Mononuclear cell (primary cell): ENCODE results near the gene EGFR. TPM values are rescaled to one million over a fixed set of nuclear protein-coding genes. Genes with fewer than 3 reads are reported as not detected.

Experiments used
- H3K27me3 ChIP-seq: 2 replicates; pipeline ENCODE4 v1.6.0; 2011; ENCODE audit warnings: low read length, control low read depth; ENCODE audit not compliant: insufficient read depth
- H3K4me1 ChIP-seq: 2 replicates; pipeline ENCODE4 v1.5.1; 2011; ENCODE audit warnings: mild to moderate bottlenecking, low read length, control low read depth; ENCODE audit not compliant: insufficient read depth
- H3K4me3 ChIP-seq: 2 replicates; pipeline ENCODE4 v1.5.1; 2011; ENCODE audit warnings: mild to moderate bottlenecking, low read length, moderate library complexity
- H3K9me3 ChIP-seq: 2 replicates; pipeline ENCODE4 v1.5.1; 2011; ENCODE audit warnings: low read depth, mild to moderate bottlenecking, control low read depth, low read length
- total RNA-seq: library from RNA; depleted of rRNA; stranded (reverse); fragments of >200 nt; gene quantifications from one replicate; pipeline ENCODE4 v1.2.3, GENCODE V29; 2012

Gene EGFR
- total RNA-seq = 0.10 TPM

- H3K4me1 ChIP-seq = no peaks in the 10 kb centered on the region
- H3K9me3 ChIP-seq = no peaks in the 10 kb centered on the region
- H3K27me3 ChIP-seq = peaks cover 50% of the 10 kb centered on the region
- H3K4me3 ChIP-seq = no peak within 1 kb of the TSS
These were observed at the start of gene EGFR for GRCh38 chr7:55018361-55019190. EGFR (plus strand) TSS chr7:55019017; CDS start chr7:55019278, 261 bp downstream.

GRCh38 chr7:54969208-54969967, 49.4 kb upstream of the EGFR start:
- H3K4me3 ChIP-seq = no peak overlapping the region

GRCh38 chr7:54972733-54973294, 46.0 kb upstream of the EGFR start:
- Histone ChIP-seq H3K9me3 (peaks cover 6% of the 10 kb centered on the region), H3K4me1 (no peaks in the 10 kb centered on the region), H3K27me3 (no peaks in the 10 kb centered on the region), H3K4me3 (no peak overlapping the region)

More at GRCh38 chr7:54969208-54969967, 49.4 kb upstream of the EGFR start:
- H3K4me1 ChIP-seq = no peaks in the 10 kb centered on the region
- H3K9me3 ChIP-seq = peaks cover 6% of the 10 kb centered on the region
- H3K27me3 ChIP-seq = no peaks in the 10 kb centered on the region

- no peak overlapping the region for H3K4me3 ChIP-seq
- H3K9me3 ChIP-seq = no peaks in the 10 kb centered on the region
These were observed 40.3 kb upstream of the EGFR start for GRCh38 chr7:54978364-54979116.

GRCh38 chr7:54980521-54980920, 38.3 kb upstream of the EGFR start:
- no peaks in the 10 kb centered on the region for H3K27me3 ChIP-seq
- no peaks in the 10 kb centered on the region for H3K4me1 ChIP-seq

More at GRCh38 chr7:54978364-54979116, 40.3 kb upstream of the EGFR start:
- H3K27me3 ChIP-seq = no peaks in the 10 kb centered on the region
- H3K4me1 ChIP-seq = no peaks in the 10 kb centered on the region

GRCh38 chr7:54981913-54982312, 36.9 kb upstream of the EGFR start:
- H3K9me3 ChIP-seq = no peaks in the 10 kb centered on the region
- H3K4me1 ChIP-seq = no peaks in the 10 kb centered on the region
- H3K27me3 ChIP-seq = no peaks in the 10 kb centered on the region
- no peak overlapping the region for H3K4me3 ChIP-seq

More at GRCh38 chr7:54980521-54980920, 38.3 kb upstream of the EGFR start:
- Histone ChIP-seq H3K4me3 (no peak overlapping the region), H3K9me3 (no peaks in the 10 kb centered on the region)

GRCh38 chr7:54985426-54986330, 33.1 kb upstream of the EGFR start:
- H3K4me1 ChIP-seq = no peaks in the 10 kb centered on the region
- H3K4me3 ChIP-seq = no peak overlapping the region
- H3K9me3 ChIP-seq = no peaks in the 10 kb centered on the region
- H3K27me3 ChIP-seq = no peaks in the 10 kb centered on the region

- no peaks in the 10 kb centered on the region for H3K9me3 ChIP-seq
- H3K4me3 ChIP-seq = no peak overlapping the region
- H3K27me3 ChIP-seq = no peaks in the 10 kb centered on the region
- H3K4me1 ChIP-seq = no peaks in the 10 kb centered on the region
These were observed 32.1 kb upstream of the EGFR start for GRCh38 chr7:54986716-54987115.

GRCh38 chr7:54987772-54988171, 31.0 kb upstream of the EGFR start:
- H3K27me3 ChIP-seq = no peaks in the 10 kb centered on the region
- no peak overlapping the region for H3K4me3 ChIP-seq
- H3K9me3 ChIP-seq = no peaks in the 10 kb centered on the region
- no peaks in the 10 kb centered on the region for H3K4me1 ChIP-seq

GRCh38 chr7:54988516-54988915, 30.3 kb upstream of the EGFR start:
- H3K9me3 ChIP-seq = no peaks in the 10 kb centered on the region
- no peaks in the 10 kb centered on the region for H3K27me3 ChIP-seq
- no peak overlapping the region for H3K4me3 ChIP-seq
- no peaks in the 10 kb centered on the region for H3K4me1 ChIP-seq

GRCh38 chr7:54989453-54990225, 29.2 kb upstream of the EGFR start:
- H3K9me3 ChIP-seq = no peaks in the 10 kb centered on the region

GRCh38 chr7:54991341-54991740, 27.5 kb upstream of the EGFR start:
- H3K27me3 ChIP-seq = no peaks in the 10 kb centered on the region
- H3K4me3 ChIP-seq = no peak overlapping the region
- no peaks in the 10 kb centered on the region for H3K9me3 ChIP-seq
- H3K4me1 ChIP-seq = no peaks in the 10 kb centered on the region

More at GRCh38 chr7:54989453-54990225, 29.2 kb upstream of the EGFR start:
- Histone ChIP-seq H3K4me1 (no peaks in the 10 kb centered on the region), H3K27me3 (no peaks in the 10 kb centered on the region), H3K4me3 (no peak overlapping the region)

GRCh38 chr7:54992871-54993475, 25.8 kb upstream of the EGFR start:
- no peaks in the 10 kb centered on the region for H3K9me3 ChIP-seq
- no peaks in the 10 kb centered on the region for H3K4me1 ChIP-seq
- H3K27me3 ChIP-seq = no peaks in the 10 kb centered on the region
- no peak overlapping the region for H3K4me3 ChIP-seq
